HL-60 (cell line): ENCODE results near the gene S1PR5.

Experiments used
- DNase-seq, 2 experiments: peaks; one replicate each; pipeline ENCODE4 v3.0.0-alpha.2; 2010 to 2020; ENCODE audit warnings: low read depth in 1 of 2, low spot score in 1 of 2
- H3K27ac ChIP-seq: fragments of 250-450 bp; sonication (Bioruptor Pico); replicated peaks from 2 replicates; pipeline ENCODE4 v1.5.1; 2020; ENCODE audit warnings: mild to moderate bottlenecking, moderate library complexity
- H3K27me3 ChIP-seq: fragments of 250-450 bp; sonication (Bioruptor Pico); 2 replicates; pipeline ENCODE4 v1.5.1; 2021; ENCODE audit warnings: mild to moderate bottlenecking, moderate library complexity; ENCODE audit not compliant: insufficient read depth, poor library complexity, severe bottlenecking
- H3K4me3 ChIP-seq: replicated peaks from 2 replicates; pipeline ENCODE4 v1.5.1; 2011; ENCODE audit warnings: mild to moderate bottlenecking, control low read depth, low read length; ENCODE audit not compliant: insufficient read depth
- CTCF ChIP-seq: IDR thresholded peaks from one replicate; pipeline ENCODE4 v1.5.1; 2011; ENCODE audit warnings: low read length, control low read depth, inconsistent platforms; ENCODE audit not compliant: insufficient read depth
- GABPA ChIP-seq: IDR thresholded peaks from 2 replicates; pipeline ENCODE4 v1.6.1; 2012; ENCODE audit warnings: low read depth
- POLR2AphosphoS5 ChIP-seq: IDR thresholded peaks from 2 replicates; pipeline ENCODE4 v1.6.1; 2012; ENCODE audit warnings: low read depth
- REST ChIP-seq: IDR thresholded peaks from 2 replicates; pipeline ENCODE4 v1.6.1; 2012; ENCODE audit warnings: low read depth; ENCODE audit not compliant: insufficient replicate concordance
- SPI1 ChIP-seq: IDR thresholded peaks from 2 replicates; pipeline ENCODE4 v1.6.1; 2012; ENCODE audit warnings: low read depth, mild to moderate bottlenecking, borderline replicate concordance

Gene S1PR5

GRCh38 chr19:10565567-10566407, 48.5 kb upstream of the S1PR5 start, which contains the start of gene KRI1:
KRI1 (minus strand) TSS chr19:10566010; CDS start chr19:10565999, 11 bp downstream.
- no peaks in the 10 kb centered on the region for H3K27me3 ChIP-seq
- peak within 1 kb of the TSS; percentile 92 for H3K27ac ChIP-seq
- peak; percentile 97 to 99 for DNase-seq
- peak within 1 kb of the TSS; percentile 96 for H3K4me3 ChIP-seq
- TF ChIP-seq GABPA, result peak; percentile 14; the same call in 1 of the 2 replicates
- peak; percentile 73 for TF ChIP-seq POLR2AphosphoS5
- TF ChIP-seq REST, result peak; percentile 32
- TF ChIP-seq SPI1, result peak; percentile 35; the same call in 1 of the 2 replicates
- no peak for TF ChIP-seq CTCF

- TF ChIP-seq POLR2AphosphoS5, result no peak
- peak; percentile 22 for TF ChIP-seq CTCF
- DNase-seq, result peak in 1 of 2 experiments; percentile 68
- Histone ChIP-seq H3K27ac (peak overlapping the region; percentile 92), H3K27me3 (no peaks in the 10 kb centered on the region), H3K4me3 (peak overlapping the region; percentile 96)
Measured at GRCh38 chr19:10565028-10565566, 47.9 kb upstream of the S1PR5 start.

GRCh38 chr19:10562609-10563008, 45.4 kb upstream of the S1PR5 start:
- Histone ChIP-seq H3K4me3 (no peak overlapping the region), H3K27ac (no peak overlapping the region), H3K27me3 (no peaks in the 10 kb centered on the region)
- DNase-seq, result no peak
- no peak for TF ChIP-seq CTCF

GRCh38 chr19:10560154-10560553, 42.9 kb upstream of the S1PR5 start:
- DNase-seq, result no peak
- no peak overlapping the region for H3K4me3 ChIP-seq
- no peak for TF ChIP-seq CTCF
- TF ChIP-seq POLR2AphosphoS5, result no peak
- TF ChIP-seq REST, result no peak
- TF ChIP-seq GABPA, result no peak
- TF ChIP-seq SPI1, result no peak
- H3K27me3 ChIP-seq, result no peaks in the 10 kb centered on the region
- H3K27ac ChIP-seq, result no peak overlapping the region
